Measurements from ENCODE around the gene ANKRD10. TPM values are rescaled to one million over a fixed set of nuclear protein-coding genes. Genes with fewer than 3 reads are reported as not detected.

ANKRD10 gene
- total RNA-seq, result 36.5 and 54.9 TPM in 2 replicates

DNA sequence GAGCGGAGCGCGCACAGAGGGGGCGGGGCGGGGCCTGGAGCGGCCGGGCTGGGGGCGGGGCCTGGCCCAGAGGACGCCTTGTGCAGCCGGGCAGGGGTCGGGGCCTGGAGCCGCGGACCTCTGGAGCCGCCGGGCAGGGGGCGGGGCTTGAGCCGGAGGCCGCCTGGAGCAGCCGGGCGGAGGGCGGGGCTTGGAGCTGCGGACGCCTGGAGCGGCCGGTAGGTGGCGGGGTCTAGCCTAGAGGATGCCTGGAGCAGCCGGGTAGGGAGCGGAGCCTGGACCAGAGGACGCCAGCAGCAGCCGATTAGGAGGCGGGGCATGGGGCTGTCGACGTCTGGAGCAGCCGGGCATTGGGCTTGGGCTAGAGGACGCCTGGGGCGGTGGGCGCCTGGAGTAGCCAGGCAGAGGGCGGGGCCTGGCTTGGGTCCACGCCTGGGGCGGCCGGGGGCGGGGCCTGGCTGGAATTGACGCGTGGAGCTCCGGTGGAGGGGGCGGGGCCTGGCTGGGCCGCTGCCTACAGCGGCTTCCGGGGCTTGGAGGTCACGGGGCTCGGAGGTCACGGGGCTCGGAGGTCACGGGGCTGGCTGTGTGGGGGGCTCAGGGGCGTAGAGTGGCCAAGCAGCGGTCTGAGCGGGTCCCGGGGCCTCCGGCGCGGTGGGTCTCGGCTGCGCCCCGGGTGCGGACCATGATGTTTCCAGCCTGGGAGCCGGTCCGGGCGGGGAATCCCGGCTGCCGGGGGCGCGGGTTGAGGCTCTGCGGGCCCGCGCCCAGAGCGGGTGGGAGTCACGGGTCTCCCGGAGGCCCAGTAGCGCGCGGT, at the start of gene ANKRD10:
Gene ANKRD10, minus strand, starts transcription at position 13 of the 817 bp plus-strand sequence. CDS start 135 bp downstream, outside the sequence.
- TF ChIP-seq, protein P1, sequence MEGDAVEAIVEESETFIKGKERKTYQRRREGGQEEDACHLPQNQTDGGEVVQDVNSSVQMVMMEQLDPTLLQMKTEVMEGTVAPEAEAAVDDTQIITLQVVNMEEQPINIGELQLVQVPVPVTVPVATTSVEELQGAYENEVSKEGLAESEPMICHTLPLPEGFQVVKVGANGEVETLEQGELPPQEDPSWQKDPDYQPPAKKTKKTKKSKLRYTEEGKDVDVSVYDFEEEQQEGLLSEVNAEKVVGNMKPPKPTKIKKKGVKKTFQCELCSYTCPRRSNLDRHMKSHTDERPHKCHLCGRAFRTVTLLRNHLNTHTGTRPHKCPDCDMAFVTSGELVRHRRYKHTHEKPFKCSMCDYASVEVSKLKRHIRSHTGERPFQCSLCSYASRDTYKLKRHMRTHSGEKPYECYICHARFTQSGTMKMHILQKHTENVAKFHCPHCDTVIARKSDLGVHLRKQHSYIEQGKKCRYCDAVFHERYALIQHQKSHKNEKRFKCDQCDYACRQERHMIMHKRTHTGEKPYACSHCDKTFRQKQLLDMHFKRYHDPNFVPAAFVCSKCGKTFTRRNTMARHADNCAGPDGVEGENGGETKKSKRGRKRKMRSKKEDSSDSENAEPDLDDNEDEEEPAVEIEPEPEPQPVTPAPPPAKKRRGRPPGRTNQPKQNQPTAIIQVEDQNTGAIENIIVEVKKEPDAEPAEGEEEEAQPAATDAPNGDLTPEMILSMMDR (conservative IDR thresholded peaks at IDR 0.05; ENCODE audit: low read depth, low read length), result peak; percentile 66
- H3K4me3 ChIP-seq (ENCODE audit: low read depth, low read length), result peak within 1 kb of the TSS; percentile 94
- peak; percentile 70 for DNase-seq (ENCODE audit: low read depth)

DNA sequence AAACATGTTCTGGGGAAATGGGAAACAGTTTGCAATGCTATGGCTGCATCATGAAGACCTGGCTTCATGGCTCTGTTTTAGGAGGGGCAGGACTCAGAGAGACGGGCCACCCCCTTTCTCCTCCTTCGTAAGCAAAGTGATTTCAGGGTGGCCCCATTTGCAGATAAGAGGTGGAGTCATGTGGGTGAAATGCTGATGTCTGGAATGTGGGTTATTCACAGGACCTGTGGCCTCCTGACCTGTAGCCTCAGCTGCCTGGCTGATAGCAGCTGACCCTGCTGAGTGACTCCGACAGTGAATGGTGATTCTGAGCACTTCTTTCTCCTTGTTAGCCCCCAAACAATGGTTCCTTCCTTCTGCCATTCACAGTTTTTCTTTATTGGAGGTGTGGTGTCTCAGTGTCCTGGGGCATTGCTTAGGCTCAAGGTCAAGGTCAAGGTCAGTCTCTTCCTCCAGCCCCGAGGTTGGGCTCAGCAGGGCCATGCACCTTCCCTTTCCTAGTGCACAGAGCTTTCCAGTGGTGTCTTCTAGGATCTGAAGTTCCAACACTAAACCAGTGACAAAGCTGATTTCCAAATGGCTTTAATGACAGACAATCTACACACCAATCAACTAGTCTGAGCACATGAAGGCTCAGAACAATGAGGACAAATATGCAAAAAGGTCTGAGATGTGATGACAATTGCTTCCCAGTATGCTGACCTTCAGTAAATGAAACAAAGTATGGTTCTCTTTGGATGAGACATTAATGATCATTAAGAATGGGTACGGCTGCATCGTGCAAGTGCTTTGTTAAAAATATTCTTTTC, 49.6 kb upstream of the ANKRD10 start:
- no peak for DNase-seq (ENCODE audit: low read depth)
- no peak overlapping the region for H3K4me3 ChIP-seq (ENCODE audit: low read depth, low read length)
- TF ChIP-seq, protein P1 (conservative IDR thresholded peaks at IDR 0.05; ENCODE audit: low read depth, low read length), result no peak

DNA sequence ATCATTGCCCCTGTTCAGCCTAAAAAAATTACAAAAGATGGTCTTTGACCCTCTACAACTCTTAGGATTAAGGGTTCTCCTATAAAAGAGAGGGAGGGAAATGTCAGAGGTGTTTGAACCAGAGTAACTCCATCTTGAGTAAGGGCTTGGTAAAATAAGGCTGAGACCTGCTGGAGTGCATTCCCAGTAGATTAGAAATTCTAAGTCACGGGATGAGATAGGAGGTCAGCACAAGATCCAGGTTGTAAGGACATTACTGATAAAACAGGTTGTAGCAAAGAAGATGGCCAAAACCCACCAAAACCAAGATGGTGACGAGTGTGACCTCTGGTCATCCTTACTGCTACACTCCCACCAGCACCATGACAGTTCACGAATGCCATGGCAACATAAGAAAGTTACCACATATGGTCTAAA, 48.7 kb upstream of the ANKRD10 start:
- H3K4me3 ChIP-seq (ENCODE audit: low read depth, low read length), result no peak overlapping the region
- DNase-seq (ENCODE audit: low read depth), result no peak
- TF ChIP-seq, protein P1 (conservative IDR thresholded peaks at IDR 0.05; ENCODE audit: low read depth, low read length), result no peak

DNA sequence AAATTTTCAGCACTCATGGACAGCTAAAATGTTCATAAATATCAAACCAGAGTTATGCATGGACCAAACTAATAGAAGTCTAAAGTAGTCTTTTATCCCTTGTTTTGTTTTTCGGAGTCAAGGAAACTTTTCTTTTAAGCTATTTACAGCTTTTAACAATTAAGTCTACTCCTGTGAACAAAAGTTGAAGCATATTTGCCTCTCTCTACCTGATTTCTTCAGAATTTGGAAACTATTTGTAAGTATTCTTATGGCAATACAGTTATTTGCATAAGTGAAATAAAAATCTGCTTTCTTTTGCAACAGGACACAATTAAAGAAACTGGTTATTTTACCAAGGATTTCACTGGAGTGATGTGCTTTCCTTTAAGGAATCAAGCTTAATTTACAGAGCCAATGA, 47.1 kb upstream of the ANKRD10 start:
- no peak for DNase-seq (ENCODE audit: low read depth)
- TF ChIP-seq, protein P1 (conservative IDR thresholded peaks at IDR 0.05; ENCODE audit: low read depth, low read length), result no peak
- H3K4me3 ChIP-seq (ENCODE audit: low read depth, low read length), result no peak overlapping the region

DNA sequence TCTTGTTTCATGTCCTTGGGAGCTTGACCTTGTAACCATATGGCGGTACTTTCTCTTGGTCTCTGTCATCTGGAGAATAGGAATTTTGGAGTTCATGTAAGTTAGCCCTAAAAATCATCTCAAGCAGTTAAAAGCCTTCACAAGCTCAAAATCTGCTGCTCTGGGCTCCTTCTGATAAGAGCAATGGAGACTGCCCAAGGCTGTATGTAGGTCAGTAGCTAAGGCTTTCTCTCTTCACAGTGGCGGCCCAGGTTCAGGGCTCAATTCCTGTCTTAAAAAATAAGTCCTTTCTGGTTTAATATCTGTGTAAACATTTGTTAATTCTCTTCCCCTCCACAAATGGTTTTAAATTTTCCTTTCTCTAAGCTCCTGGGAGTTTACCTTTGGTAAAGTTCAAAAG, 45.3 kb upstream of the ANKRD10 start:
- TF ChIP-seq, protein P1 (conservative IDR thresholded peaks at IDR 0.05; ENCODE audit: low read depth, low read length), result no peak
- H3K4me3 ChIP-seq (ENCODE audit: low read depth, low read length), result no peak overlapping the region
- no peak for DNase-seq (ENCODE audit: low read depth)

DNA sequence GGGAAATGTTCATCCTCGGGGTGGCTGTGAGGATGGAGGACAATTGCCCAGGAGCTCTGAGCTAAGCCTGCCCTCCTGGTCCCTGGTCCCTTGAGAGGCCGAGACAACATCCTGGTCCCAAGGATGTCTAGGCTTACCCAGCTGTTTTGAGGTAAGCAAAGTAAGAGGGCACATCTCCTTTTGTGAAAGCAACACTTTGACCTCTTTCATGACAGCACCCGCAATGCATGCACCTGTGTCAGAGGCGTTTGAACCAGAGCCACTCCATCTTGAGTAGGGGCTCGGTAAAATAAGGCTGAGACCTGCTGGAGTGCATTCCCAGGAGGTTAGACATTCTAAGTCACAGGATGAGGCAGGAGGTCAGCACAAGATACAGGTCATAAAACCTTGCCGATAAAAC, 43.1 kb upstream of the ANKRD10 start:
- TF ChIP-seq, protein P1 (conservative IDR thresholded peaks at IDR 0.05; ENCODE audit: low read depth, low read length), result no peak
- no peak overlapping the region for H3K4me3 ChIP-seq (ENCODE audit: low read depth, low read length)
- no peak for DNase-seq (ENCODE audit: low read depth)

All from epithelial cell of proximal tubule (primary cell).